ENCODE data around the gene WDR93.

The WDR93 gene

DNA sequence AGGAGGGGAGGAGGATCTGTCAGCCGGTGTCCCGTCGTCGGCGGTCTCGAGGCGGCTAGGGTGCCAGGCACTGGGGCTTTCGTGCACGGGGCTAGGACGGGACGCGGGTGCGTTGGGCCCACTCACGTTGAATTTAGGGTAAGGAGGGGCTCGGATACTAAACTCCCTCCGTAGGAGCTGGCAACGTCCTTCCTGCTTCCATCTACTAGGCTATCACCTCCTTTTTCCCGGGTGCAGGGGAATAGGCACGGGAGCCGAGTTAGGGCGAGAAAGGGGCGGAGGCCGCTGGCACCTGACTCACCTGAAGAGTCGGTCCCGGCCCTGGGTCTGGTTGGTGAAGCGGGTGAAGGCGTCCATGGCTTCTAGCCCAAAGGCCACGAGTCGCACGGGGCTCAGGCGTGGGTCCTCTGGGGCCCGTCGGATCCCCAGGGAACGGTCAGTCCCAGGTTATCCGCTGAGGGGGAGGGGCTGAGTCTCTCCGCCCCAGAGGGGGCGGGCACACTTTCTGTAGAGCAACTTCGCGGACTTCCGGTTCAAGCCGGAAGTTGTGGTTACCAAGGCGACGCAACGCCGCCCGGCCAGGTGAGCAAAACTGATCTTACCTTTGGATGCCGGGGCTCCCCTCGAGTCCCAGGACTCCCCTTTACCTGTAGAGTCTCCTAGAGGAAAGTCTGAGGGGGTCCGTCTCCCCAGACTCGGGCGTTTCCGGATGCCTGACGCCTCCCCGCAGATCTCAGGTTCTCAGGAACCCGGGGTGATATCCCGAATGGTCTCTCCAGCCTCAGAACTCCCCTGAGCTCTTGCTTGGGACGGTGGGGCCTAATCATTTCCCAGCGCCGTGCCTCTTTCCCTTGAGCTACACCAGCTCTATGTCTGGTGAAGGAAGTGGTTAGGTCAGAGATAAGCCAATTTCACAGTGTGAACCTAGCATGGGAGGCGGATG, at the start of gene WDR93, which contains the start of gene PEX11A:
Gene WDR93, plus strand, starts transcription at position 536 of the 943 bp plus-strand sequence. CDS start 10,936 bp downstream, outside the sequence.
Gene PEX11A, minus strand, starts transcription at position 479 of the 943 bp plus-strand sequence. Its CDS starts 122 bp downstream, at position 357.
- DNase-seq (ENCODE audit: low read depth in 4 of 4, low spot score in 1 of 4) = peak; percentile 50 to 72 (median 62)

DNA sequence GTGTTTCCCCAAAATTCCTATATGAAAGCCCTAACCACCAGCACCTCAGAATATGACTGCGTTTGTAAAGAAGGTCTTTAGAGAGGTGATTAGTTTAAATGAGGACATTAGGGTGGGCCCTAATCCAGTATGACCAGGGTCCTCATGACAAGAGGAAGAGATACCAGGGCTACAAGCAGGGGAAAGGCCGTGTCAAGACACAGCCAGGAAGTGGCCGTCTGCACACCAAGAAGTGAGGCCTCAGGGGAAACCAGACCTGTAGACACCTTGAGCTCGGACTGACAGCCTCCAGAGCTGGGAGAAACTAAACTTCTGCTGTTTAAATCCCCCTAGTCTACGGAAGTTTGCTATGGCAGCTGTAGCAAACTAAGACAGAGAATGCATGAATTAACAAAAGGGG, 49.6 kb upstream of the WDR93 start:
- no peak for DNase-seq (ENCODE audit: low read depth in 4 of 4, low spot score in 1 of 4)

DNA sequence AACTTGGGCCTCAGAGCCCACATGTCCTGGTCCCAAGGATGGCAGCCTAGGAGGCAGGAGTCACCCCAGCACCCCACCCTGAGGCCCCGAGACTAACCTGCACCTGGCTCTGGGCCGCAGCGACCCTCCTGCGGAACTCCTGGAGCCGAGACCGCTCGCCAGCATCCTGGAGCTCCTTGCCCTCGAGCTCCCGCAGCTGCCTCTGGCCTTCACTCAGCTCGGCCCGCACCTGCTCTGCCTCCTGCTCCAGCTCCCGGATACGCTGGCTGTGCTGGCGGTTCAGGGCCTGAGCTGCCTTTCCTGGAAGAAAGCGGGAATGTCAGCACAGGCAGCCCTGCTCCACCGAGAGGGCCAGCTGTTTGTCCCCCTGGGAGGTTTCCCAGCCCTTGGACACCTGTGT, 48.5 kb upstream of the WDR93 start:
- no peak for DNase-seq (ENCODE audit: low read depth in 4 of 4, low spot score in 1 of 4)

DNA sequence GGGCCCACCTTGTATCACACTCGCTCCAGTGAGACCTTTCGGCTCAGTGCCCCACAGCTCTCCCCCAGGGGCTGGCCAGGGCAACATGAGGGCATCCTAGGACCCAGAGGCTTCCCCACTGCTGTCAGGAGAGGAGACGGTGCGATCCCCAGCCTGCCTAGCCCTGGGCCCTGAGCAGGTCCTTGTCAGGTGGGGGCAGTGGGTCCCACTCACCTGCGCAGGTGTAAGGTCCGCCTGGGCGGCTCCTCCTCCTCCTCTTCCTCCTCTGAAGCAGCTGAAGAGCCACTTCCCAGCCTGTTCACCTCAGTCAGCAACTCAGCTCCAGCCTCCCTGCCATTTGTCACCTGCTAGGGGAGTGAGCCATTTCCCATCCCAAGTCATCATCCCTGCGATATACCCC, 44.9 kb upstream of the WDR93 start:
- DNase-seq (ENCODE audit: low read depth in 4 of 4, low spot score in 1 of 4) = no peak

DNA sequence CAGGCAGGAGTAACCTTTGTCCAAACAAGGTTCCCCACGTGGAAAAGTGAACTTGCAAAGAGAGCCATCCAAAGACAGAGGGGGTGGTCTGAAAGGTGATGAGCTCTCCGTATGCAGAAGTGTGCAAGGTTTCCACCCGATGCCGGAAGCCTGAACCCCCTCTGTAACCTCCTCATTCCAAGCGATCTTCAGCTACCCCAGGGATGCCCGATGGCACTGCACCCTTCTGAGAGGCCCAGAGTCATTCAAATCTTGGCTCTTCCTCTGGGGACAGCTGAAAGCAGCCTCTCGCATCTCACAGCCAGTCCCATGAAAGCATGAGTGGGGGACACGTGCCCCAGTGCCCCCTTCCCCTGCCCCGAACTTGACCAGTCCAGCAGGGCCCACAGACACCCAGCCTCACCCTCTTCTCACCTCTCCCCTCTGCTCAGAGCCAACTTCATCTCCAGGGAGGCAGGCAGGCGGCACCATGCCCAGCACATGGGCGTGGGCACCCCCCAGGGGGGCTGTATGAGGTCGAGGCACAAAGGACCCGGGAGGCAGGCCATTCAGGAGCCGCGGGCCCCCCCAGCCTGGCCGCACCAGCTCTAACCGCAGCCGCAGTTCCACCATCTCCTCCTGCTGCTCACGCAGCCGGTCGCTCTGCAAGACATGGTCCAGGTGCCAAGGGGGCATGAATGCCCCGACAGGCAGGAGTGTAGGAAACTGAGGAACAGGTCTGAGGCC, 44.0 kb upstream of the WDR93 start:
- DNase-seq (ENCODE audit: low read depth in 4 of 4, low spot score in 1 of 4) = no peak

DNA sequence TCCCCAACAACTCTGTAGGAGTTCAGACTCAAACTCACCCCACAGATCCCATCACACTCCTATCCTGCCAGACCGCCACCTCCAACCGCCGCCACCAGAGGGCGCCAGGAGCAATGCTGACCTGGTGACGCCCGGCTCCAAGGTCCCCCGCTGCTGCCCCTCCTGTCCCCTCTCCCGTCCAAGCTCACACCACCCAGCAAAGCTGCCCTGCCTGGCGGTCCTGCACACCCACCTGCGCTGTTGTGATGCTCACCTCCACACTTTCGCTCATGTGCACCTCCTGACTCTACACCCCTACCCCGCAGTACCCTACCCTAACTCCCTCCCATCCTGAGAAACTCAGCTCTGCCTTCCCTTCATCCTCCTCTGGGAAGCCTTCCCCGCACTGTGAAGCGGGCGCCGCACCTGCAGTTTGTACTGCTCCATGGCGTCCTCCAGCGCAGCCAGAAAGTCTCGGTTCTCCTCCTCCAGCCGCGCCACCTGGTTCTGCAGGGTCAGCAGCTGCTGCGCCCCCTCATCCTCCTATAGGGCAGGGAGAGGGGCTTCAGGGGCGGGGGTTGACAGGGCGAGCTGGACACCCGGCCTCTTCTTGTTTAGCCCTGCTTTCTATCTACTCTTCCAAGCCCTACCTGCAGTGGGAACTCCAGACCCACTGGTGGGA, 43.3 kb upstream of the WDR93 start:
- DNase-seq (ENCODE audit: low read depth in 4 of 4, low spot score in 1 of 4) = peak; percentile 27 to 54 (median 43)

DNA sequence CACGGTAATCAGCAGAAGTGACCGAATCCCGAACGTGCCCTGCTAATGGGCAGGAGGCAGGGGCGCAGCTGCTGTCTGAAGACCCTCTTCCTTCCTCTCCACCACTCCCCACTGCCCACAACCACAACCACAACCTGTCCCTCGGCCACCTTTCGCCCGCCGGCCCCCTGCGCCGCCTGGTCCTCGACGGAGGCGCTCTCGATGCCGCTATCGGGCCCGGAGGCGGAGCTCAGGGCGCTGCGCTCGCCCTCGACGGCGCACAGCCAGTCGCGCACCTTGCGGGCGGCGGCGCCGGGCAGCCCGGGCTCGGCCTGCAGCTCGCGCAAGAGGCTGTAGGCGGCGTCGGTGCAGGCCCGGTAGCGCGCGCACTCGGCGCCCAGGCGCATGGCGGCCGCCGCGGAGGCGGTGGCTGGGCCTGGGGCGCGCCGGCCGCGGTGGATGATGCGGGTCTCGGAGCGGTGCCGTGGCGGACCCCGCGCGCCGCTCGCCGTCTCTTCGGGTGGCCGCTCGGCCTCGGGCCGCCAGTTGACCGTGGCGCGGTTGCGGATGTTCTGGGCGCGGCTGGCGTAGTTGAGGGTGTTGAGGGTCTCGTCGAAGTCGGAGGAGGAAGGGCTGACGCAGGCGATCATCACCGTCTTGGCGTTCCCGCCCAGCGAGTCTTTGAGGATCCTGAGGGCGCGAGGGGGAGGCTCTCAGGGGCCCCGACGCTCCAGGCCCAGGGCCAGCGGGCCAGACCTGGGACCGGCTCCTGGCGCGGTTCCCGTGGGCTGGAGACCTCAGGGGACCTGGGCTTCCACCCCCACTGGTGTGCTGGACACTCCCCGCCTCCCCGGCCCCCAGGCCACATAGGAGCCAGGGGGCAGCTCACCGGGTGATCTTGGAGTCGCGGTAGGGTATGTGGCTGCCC, 42.3 kb upstream of the WDR93 start:
- no peak for DNase-seq (ENCODE audit: low read depth in 4 of 4, low spot score in 1 of 4)

DNA sequence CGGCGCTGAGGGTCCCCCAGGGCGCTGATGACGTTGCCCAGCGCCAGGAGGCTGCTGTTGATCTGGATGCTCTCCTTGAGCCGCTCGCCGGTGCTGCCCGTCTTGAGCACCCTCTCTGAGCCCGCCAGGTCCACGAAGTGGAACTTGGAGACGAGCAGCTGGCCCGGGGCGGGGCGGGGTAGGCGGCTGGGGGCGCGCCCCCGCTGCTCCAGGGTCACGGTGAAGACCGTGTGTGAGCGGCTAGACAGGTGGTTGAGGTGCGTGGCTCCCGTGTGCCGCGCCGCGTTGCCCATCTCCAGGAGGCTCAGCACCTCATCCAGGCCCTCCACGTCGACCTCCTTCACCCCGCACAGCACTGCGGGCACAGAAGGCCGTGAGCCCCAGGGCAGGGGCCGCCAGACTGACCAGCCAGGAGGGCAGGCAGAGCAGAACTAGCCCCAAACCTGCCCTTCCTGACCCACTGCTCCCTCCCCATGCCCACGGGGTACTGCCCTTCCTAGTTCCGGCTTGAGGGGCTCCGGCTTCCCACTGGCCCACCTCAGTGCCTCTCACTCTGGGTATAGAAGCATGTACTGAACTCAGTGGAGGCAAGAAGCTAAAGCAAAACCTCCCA, 41.5 kb upstream of the WDR93 start:
- DNase-seq (ENCODE audit: low read depth in 4 of 4, low spot score in 1 of 4) = no peak

DNA sequence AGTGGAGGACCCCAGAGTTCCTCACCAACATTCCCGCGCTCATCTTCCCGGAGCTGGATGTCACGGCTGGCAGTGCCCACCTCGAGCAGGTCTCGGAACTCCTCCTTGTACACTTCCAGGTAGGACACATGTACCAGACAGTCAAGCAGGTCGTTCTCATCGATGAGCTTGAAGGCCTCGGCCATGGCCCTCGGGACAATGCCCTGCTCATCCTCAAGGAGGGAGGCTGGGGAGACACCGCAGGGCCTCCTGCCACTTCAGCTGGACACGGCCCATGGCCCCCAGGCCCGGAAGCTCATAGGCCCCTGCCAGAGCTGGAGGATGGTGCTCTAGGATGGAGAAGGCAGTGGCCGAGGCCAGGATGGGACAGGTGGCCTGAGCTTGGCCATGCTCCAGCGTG, 40.9 kb upstream of the WDR93 start:
- DNase-seq (ENCODE audit: low read depth in 4 of 4, low spot score in 1 of 4) = no peak

DNA sequence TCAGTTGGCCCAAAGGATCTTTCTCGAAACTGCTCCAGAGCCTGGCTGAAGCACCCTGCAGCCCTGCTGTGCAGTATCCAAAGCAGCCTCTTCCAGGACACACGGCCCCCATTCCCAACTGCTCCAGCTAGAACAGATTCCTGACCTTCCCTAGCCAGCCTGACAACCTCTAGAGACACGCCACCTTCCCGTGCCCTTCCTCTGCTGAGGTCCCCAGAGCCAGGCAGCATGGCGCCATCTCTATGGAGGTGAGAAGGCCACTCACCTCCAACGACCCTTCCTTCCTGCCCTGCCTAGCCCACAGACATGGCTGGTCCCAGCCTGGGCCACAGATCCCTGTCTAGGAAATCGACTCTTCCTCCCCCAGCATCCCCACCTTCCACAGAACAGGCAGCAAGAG, 38.5 kb upstream of the WDR93 start:
- no peak for DNase-seq (ENCODE audit: low read depth in 4 of 4, low spot score in 1 of 4)

DNA sequence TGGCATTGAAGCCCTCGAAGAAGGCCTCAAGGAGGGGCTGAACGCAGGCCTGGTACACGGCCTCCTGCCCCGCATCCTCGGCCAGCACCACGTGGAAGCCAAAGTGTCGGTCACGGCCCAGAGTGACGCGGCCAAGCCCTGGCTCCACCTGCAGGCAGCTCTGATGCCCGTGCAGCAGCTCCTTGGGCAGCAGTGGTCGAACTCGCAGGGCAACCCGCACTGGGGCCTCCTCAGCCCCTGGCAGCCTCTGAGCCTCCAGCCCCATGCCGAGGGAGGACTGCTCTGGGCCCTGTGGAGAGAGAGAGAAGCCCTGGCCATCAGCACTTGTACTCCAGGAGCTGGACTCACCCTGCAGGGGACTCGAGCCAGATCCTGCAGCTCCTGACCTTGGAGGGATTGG, 37.9 kb upstream of the WDR93 start:
- no peak for DNase-seq (ENCODE audit: low read depth in 4 of 4, low spot score in 1 of 4)

DNA sequence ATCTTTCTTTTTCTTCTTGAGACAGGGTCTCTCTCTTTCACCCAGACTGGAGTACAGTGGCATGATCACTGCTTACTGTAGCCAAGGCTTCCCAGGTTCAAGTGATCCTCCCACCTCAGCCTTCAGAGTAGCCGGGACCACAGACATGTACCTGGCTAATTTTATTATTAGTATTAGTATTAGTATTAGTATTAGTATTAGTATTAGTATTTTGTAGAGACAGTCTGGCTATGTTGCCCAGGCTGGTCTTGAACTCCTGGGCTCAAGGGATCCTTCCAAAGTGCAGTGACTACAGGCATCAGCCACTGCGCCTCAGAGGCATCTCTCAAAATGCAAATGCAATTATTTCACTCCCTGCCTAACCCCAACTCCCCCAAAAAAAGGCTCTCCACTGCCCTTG, 37.0 kb upstream of the WDR93 start:
- no peak for DNase-seq (ENCODE audit: low read depth in 4 of 4, low spot score in 1 of 4)

DNA sequence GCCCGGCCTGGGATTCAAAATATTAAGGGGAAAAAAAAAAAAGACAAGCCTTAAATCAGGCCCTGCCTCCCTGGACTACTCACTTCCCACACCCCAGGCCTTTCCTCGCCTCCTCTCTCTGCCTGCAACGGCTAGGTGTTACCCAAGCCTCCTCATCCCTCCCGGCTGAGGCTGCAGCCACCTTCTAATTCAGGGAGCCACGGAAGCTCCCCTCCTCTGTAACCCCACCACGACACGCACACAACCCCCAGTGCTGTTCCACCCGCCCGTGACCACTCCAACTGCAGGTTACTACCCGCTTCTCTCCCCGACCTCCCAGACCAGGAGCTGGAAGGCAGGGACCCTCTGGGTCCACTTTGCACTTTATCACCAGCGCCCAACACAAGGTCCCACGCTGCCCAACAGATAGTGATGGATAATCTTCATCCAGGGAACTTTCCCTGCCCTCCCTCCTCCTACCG, 36.3 kb upstream of the WDR93 start:
- no peak for DNase-seq (ENCODE audit: low read depth in 4 of 4, low spot score in 1 of 4)

DNA sequence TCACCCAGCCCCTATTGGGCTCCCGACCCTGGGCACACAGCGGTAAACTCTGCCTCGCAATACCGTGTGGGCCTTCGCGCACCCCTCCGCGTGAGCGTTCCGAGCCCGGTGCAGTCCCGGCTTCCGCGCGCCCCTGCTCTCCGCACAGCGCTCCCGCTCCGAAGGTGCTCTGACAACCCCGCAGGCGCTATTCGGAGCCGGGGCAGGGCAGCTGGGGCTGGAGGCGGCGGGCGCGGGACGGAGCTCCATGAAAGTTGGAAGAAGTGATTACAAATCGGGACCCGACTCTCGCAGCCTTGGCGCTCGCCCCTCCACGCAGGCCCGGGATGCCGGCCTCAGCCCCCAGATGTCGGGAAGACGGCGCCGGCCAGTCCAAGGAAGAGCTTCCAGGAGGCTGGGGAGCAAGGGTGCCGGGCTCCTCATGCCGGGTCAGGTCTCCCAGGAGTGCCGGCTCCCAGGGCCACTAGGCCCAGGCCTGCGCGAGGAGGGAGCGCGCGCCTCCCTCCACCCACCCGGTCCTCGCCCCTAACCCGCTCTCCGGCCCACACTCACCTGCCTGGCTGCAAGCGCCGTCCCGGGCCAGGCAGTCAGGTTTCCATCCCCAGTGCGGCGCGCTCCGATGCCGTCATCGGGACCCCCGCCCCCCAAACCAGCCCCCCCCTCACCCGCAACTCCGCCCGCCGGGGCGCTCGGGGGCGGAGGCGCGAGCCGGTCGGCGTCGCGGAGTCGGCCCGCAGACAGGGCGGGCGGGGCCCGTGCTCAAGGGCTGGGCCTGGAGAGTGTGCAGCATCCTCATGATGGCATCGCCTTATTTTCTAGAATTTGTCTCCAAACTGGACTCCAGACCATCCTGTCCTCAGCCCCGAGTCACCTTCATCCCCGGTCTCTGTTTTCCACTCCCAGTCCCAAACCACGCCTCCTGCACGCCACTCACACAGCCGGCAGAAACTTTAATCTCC, 35.5 kb upstream of the WDR93 start, which contains the start of gene KIF7:
Gene KIF7, minus strand, starts transcription at position 621 of the 959 bp plus-strand sequence. CDS start 2,537 bp downstream, outside the sequence.
- DNase-seq (ENCODE audit: low read depth in 4 of 4, low spot score in 1 of 4) = peak in 1 of 4 experiments; percentile 7

DNA sequence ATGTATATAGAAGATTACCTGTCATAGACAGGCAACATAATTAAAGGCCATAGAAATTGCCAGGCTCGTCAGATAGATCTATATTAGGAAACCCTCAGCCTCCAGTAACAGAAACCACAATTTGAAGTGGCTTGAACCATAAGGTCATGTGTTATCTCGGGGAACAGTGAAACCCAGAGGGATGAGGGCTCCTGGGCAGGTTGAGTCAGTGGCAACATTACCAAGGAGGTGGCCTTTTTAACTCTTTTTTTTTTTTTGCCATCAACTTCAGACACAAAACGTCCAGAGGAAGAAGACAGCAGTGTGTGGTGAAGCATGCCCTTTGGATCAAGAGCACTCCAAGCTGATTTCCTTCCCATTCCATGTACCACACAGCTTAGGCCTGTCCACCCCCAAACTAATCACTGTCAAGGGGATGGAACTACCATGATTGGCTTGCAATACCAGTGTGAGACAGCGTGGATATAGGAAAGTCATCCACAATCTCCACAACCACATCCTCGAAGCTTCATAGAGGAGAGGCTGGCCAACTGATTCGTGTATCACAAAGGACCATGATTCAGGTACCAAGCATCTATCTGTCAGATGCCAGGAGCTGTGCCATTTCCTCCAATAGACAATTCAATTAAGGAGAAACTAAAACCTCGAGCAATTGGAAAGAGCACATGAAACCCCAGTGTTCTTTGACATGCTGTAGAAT, 34.3 kb upstream of the WDR93 start:
- no peak for DNase-seq (ENCODE audit: low read depth in 4 of 4, low spot score in 1 of 4)

DNA sequence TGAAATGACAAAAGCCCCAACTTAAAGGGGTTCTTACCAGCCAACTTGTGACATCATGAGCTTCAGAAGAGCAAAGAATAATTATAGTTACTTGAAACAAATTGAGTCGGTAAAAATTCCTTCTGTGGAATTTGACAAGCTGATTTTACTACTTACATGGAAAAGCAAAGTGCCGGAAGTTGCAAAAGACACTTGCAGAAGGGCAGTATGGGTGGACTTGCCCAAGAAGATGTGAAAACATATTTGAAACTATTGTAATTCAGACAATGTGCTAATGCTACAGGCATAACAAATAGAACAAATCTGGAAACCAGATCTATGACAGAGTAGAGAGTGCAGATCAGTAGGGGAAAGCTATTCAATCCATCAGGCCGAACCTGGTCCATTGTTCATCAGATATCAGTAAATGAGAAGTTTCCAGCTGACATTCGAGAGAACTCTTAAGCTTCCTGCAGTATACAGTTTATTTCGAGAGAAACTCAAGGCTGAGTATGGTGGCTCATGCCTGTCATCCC, 32.9 kb upstream of the WDR93 start:
- no peak for DNase-seq (ENCODE audit: low read depth in 4 of 4, low spot score in 1 of 4)

DNA sequence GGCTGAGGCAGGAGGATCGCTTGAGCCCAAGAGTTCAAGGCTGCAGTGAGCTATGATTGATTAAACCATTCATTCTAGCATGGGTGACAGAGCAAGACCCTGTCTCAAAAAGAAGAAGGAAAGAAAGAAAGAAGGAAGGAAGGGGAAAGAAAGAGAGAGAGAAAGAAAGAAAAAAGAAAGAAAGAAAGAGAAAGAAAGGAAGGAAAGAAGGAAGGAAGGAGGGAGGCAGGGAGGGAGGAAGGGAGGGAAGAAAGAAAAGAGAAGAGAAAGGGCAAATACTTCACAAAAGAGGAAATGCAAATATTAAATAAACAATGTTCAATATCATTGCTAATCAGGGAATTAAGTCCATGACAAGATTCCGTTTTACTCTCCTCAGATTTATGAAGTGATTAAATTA, 31.3 kb upstream of the WDR93 start:
- no peak for DNase-seq (ENCODE audit: low read depth in 4 of 4, low spot score in 1 of 4)

DNA sequence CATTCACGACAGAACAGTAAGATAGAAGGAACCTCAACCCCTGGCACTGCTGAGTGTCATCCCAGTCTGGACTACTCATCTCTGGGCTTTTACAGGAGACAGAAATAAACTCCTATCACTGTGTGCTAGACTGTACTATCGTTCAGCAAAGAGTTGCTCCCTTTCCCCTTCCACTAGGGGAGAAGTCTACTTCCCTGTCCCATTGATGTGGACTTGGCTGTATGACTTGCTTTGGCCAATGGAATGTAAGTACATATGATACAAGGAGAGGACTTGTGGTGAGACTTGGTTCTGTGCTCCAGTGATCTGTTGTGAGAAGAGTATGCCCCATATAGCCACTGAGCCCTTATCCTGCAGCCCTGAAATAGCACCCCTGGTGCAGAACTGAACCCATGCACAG, 30.1 kb upstream of the WDR93 start:
- no peak for DNase-seq (ENCODE audit: low read depth in 4 of 4, low spot score in 1 of 4)
